Heart left ventricle (tissue), 16 donors: ENCODE results near the gene REEP3. TPM values are rescaled to one million over a fixed set of nuclear protein-coding genes. Genes with fewer than 3 reads are reported as not detected.
A peak's percentile ranks its signal among the peaks of the same experiment; 100 is the strongest.
"Not testable (repeated sequence)": the region's sequence is repeated elsewhere in the genome, so short reads cannot be mapped to it uniquely, and the experiment has no call there.

Source experiments
- ATAC-seq, 4 donors: fragments of 200-7000 bp; cut with Tn5 transposase; one replicate each; pipeline ENCODE4 v1.9.1; 2020 to 2022; ENCODE audit warnings: moderate library complexity in 4 of 4, mild to moderate bottlenecking in 3 of 4, moderate number of reproducible peaks in 1 of 4
- DNase-seq, 5 donors: peaks; one replicate each; pipeline ENCODE4 v3.0.0-alpha.2; 2020
- H3K27ac ChIP-seq, 12 donors: fragments of 200-600 bp; sonication (generic) in 4 of 12; one replicate each; pipeline versions ENCODE4 v1.5.0 to v1.8.0; 2016 to 2022; ENCODE audit warnings: mild to moderate bottlenecking in 2 of 12
- H3K27me3 ChIP-seq, 9 donors: fragments of 200-600 bp; sonication (generic) in 2 of 9; one replicate each; pipeline versions ENCODE4 v1.5.1 to v1.8.0; 2016 to 2022; ENCODE audit warnings: mild to moderate bottlenecking in 3 of 9
- H3K36me3 ChIP-seq, 9 donors: fragments of 200-600 bp; sonication (generic) in 2 of 9; one replicate each; pipeline versions ENCODE4 v1.5.0 to v1.8.0; 2018 to 2022; ENCODE audit warnings: mild to moderate bottlenecking in 2 of 9
- H3K4me1 ChIP-seq, 12 donors: fragments of 200-600 bp; sonication (generic) in 4 of 12; one replicate each; pipeline versions ENCODE4 v1.5.0 to v1.8.0; 2016 to 2022; ENCODE audit warnings: mild to moderate bottlenecking in 3 of 12
- H3K4me3 ChIP-seq, 12 donors: fragments of 200-600 bp; sonication (generic) in 4 of 12; one replicate each; pipeline versions ENCODE4 v1.5.0 to v1.8.0; 2017 to 2022; ENCODE audit warnings: mild to moderate bottlenecking in 9 of 12, moderate library complexity in 4 of 12
- H3K9me3 ChIP-seq, 12 donors: fragments of 200-600 bp; sonication (generic) in 4 of 12; one replicate each; pipeline versions ENCODE4 v1.5.0 to v1.8.0; 2016 to 2022; ENCODE audit warnings: mild to moderate bottlenecking in 1 of 12
- CTCF ChIP-seq, 12 donors: fragments of 200-600 bp; sonication (generic) in 4 of 12; IDR thresholded peaks; one replicate each; pipeline versions ENCODE4 v1.5.0 to v1.8.0; 2018 to 2022; ENCODE audit warnings: antibody characterized with exemption in 12 of 12, mild to moderate bottlenecking in 5 of 12
- POLR2A ChIP-seq, 2 donors: fragments of 450-650 bp; IDR thresholded peaks; one replicate each; pipeline ENCODE4 v1.6.1; 2017; ENCODE audit warnings: antibody characterized with exemption in 2 of 2, mild to moderate bottlenecking in 2 of 2, moderate library complexity in 2 of 2
- WGBS, 4 donors: extraction: QIAGEN DNeasy Blood & Tissue Kit in 2 of 4; methylation state at CpG; one replicate each; pipeline versions ENCODE4 v1.1.5 to v1.1.7; 2013 to 2018; 5-methylcytosine and 5-hydroxymethylcytosine counted together
- intact Hi-C, 10 donors: fragments of 100-400 bp; cut with DNase I; formaldehyde crosslinking; loops; one replicate each; pipeline versions ENCODE4 v1.11.1 to v1.14.2; 2022
- polyA plus RNA-seq, 2 donors: library from polyadenylated mRNA; stranded (reverse); fragments of 200-250 nt; gene quantifications; one replicate each; pipeline ENCODE4 v1.2.3, GENCODE V29; 2013
- total RNA-seq, 9 donors: library from RNA; depleted of rRNA in 2 of 9; stranded (reverse); fragments of >200 nt in 2 of 9; fragmentation: NEBNext Ultra II Directional in 3 of 9; extraction: Animal tissue kit (Norgen Biotek cat#: 25700) in 3 of 9; gene quantifications; one replicate each; pipeline versions ENCODE4 v1.1.0 to v1.2.4, GENCODE V29; 2016 to 2023
- donor health status: ischemic (EF 13 %, LVEDD 7.1; RV severe dilation, severe dysfunction).
- donor health status: healthy with polysubstance abuse.
- donor health status: DM: no; HTN: yes; CAD: no.
- donor health status: DM: no; HTN: no; CAD: no.
- donor health status: ischemic (EF 25% LVEDD 6.9; RV normal size, moderate dysfunction).
- donor health status: ischemic (EF 25% LVEDD 5.7; RV mildly dilated, moderate dysfunction).
- donor health status: healthy.
- donor health status: DM: yes; HTN: yes; CAD: no.
- donor health status: ischemic (EF 35%, LVEDD 5.7; RV mildly dilated, moderate dysfunction).
- donor health status: nonischemic (EF 11% LVEDD 7.7; RV severe dilation, severe dysfunction).
- donor health status: DM: yes; HTN: yes; CAD: no.
- donor health status: PGD.
- donor health status: ischemic (EF 29% LVEDD 5.4; RV normal size, mild dysfunction).
- donor health status: nonischemic (EF 23%, LVEDD 6.1; RV moderate dilation, normal function).

Gene REEP3
- total and polyA plus RNA-seq, 11 donors = 9.1 to 48.2 (median 21.9) TPM

- WGBS, 4 donors = 70 to 80% (median 75%) methylated on average over 4 of the region's 4 CpGs
- H3K36me3 ChIP-seq = peaks cover 0 to 15% (median 0%) of the 10 kb centered on the region in 9 donors
- ATAC-seq (no peak), DNase-seq (no peak)
- no peak for TF ChIP-seq POLR2A (IDR thresholded peaks at IDR 0.05)
- no peak for TF ChIP-seq CTCF (IDR thresholded peaks at IDR 0.05)
- H3K9me3 ChIP-seq = no peaks in the 10 kb centered on the region
- no peak overlapping the region for H3K4me3 ChIP-seq
- H3K27me3 ChIP-seq = no peaks in the 10 kb centered on the region
- H3K27ac ChIP-seq = no peak overlapping the region
- intact Hi-C loops = no loop called here
- peaks cover 0 to 13% (median 0%) of the 10 kb centered on the region in 12 donors for H3K4me1 ChIP-seq
Observed at GRCh38 chr10:63562857-63563256, 41.7 kb downstream of the REEP3 start.

- DNase-seq (no peak), ATAC-seq (no peak)
- Histone ChIP-seq H3K4me3 (no peak overlapping the region), H3K27ac (no peak overlapping the region), H3K4me1 (peaks cover 0 to 13% (median 0%) of the 10 kb centered on the region in 12 donors), H3K36me3 (peaks cover 0 to 23% (median 0%) of the 10 kb centered on the region in 9 donors), H3K9me3 (no peaks in the 10 kb centered on the region), H3K27me3 (no peaks in the 10 kb centered on the region)
- WGBS, 4 donors = 44 to 61% (median 52%) methylated on average over 3 of the region's 3 CpGs
- TF ChIP-seq POLR2A (IDR thresholded peaks at IDR 0.05) = no peak
- no peak for TF ChIP-seq CTCF (IDR thresholded peaks at IDR 0.05)
- intact Hi-C loops = no loop called here
Observed at GRCh38 chr10:63563623-63564022, 42.4 kb downstream of the REEP3 start.

- DNase-seq, H3K4me3 ChIP-seq, H3K27ac ChIP-seq, H3K27me3 ChIP-seq, H3K9me3 ChIP-seq, ATAC-seq, intact Hi-C loops: not testable (repeated sequence)
- WGBS, 4 donors = 88 to 94% (median 92%) methylated on average over 3 of the region's 3 CpGs
- Histone ChIP-seq H3K36me3 (peaks cover 0 to 29% (median 5%) of the 10 kb centered on the region in 9 donors), H3K4me1 (peaks cover 0 to 13% (median 0%) of the 10 kb centered on the region in 12 donors)
Observed at GRCh38 chr10:63564731-63565130, 43.5 kb downstream of the REEP3 start.

GRCh38 chr10:63573068-63573697 is 52.0 kb downstream of the REEP3 start:
- no peaks in the 10 kb centered on the region for H3K27me3 ChIP-seq
- peaks cover 0 to 3% (median 0%) of the 10 kb centered on the region in 12 donors for H3K9me3 ChIP-seq
- peaks cover 0 to 51% (median 41%) of the 10 kb centered on the region in 12 donors for H3K4me1 ChIP-seq
- H3K4me3 ChIP-seq = peak overlapping the region in 1 of 12 donors; percentile 2
- DNase-seq (no peak), ATAC-seq (peak; percentile 20 to 67 (median 56))
- TF ChIP-seq CTCF (IDR thresholded peaks at IDR 0.05) (no peak), POLR2A (IDR thresholded peaks at IDR 0.05) (no peak)
- peaks cover 0 to 30% (median 10%) of the 10 kb centered on the region in 9 donors for H3K36me3 ChIP-seq
- H3K27ac ChIP-seq = peak overlapping the region; percentile 14 to 78 (median 56)
- WGBS, 4 donors = 17 to 27% (median 19%) methylated on average over 3 of the region's 3 CpGs
- intact Hi-C loops = loop anchor here in 2 of 10 donors (5.0 to 10.0 kb wide), 3 partner anchors 48 to 54 kb away; partner anchors contain the start of gene REEP3 (in 2 of the 2)
